B cell (primary cell): ENCODE results near the gene KTI12. TPM values are rescaled to one million over a fixed set of nuclear protein-coding genes. Genes with fewer than 3 reads are reported as not detected.

ENCODE experiments used
- ATAC-seq: fragments of 200-7000 bp; cut with Tn5 transposase; one replicate; pipeline ENCODE4 v1.10.0; 2021; ENCODE audit warnings: low read depth, mild to moderate bottlenecking, moderate number of reproducible peaks, moderate library complexity
- CTCF ChIA-PET: fragments of 350-600 bp; sonication (Branson Sonifier 250); formaldehyde crosslinking; loops from one replicate; lab custom pipeline; 2021; ENCODE audit warnings: antibody characterized with exemption, inconsistent platforms; lab: Charles Lee
- POLR2A ChIA-PET: fragments of 350-600 bp; sonication (Branson Sonifier 250); formaldehyde crosslinking; loops from one replicate; lab custom pipeline; 2021; ENCODE audit warnings: antibody characterized with exemption; lab: Charles Lee
- DNase-seq: peaks from one replicate; pipeline ENCODE4 v3.0.0; 2013
- H2AFZ ChIP-seq: 2 replicates; pipeline ENCODE4 v1.6.1; 2012; ENCODE audit warnings: mild to moderate bottlenecking, low read depth, low read length; ENCODE audit not compliant: insufficient read depth, poor library complexity, severe bottlenecking
- H3K27ac ChIP-seq, 2 donors: 1 replicate in 1 of 2; 2 replicates in 1 of 2; pipeline ENCODE4 v1.5.1; 2012 to 2013; ENCODE audit warnings: low read length in 2 of 2, mild to moderate bottlenecking in 2 of 2, moderate library complexity in 1 of 2
- H3K27me3 ChIP-seq, 4 experiments: fragments of 200-600 bp in 1 of 4; sonication (generic) in 1 of 4; replicated peaks in 1 of 4; 1 replicate in 2 of 4; 2 replicates in 2 of 4; pipeline versions ENCODE4 v1.6.1 to v1.7.0; 2013 to 2016; ENCODE audit warnings: low read length in 3 of 4, mild to moderate bottlenecking in 2 of 4, mixed read lengths in 1 of 4, moderate library complexity in 1 of 4; ENCODE audit not compliant: insufficient read depth in 4 of 4, control insufficient read depth in 3 of 4; ENCODE audit errors: control extremely low read depth in 1 of 4
- H3K36me3 ChIP-seq, 2 experiments: replicated peaks in 1 of 2; 1 replicate in 1 of 2; 2 replicates in 1 of 2; pipeline versions ENCODE4 v1.6.1 to v1.7.1; 2013; ENCODE audit warnings: low read length in 1 of 2; ENCODE audit not compliant: insufficient read depth in 2 of 2, control insufficient read depth in 1 of 2; ENCODE audit errors: control extremely low read depth in 1 of 2, extremely low read depth in 1 of 2
- H3K4me1 ChIP-seq, 2 donors: fragments of 200-600 bp in 1 of 2; sonication (generic) in 1 of 2; 1 replicate in 1 of 2; 2 replicates in 1 of 2; pipeline versions ENCODE4 v1.5.1 to v1.6.1; 2013 to 2017; ENCODE audit warnings: low read length in 2 of 2; ENCODE audit not compliant: control insufficient read depth in 2 of 2, insufficient read depth in 2 of 2
- H3K4me2 ChIP-seq: replicated peaks from 2 replicates; pipeline ENCODE3; 2012; ENCODE audit warnings: mild to moderate bottlenecking, low read depth, low read length; ENCODE audit not compliant: poor library complexity, severe bottlenecking
- H3K4me3 ChIP-seq, 5 experiments: fragments of 200-600 bp in 1 of 5; sonication (generic) in 1 of 5; 1 replicate in 3 of 5; 2 replicates in 2 of 5; pipeline versions ENCODE4 v1.5.1 to v1.7.0; 2011 to 2016; ENCODE audit warnings: low read length in 4 of 5, mild to moderate bottlenecking in 4 of 5, low read depth in 2 of 5, control low read depth in 1 of 5, moderate library complexity in 1 of 5; ENCODE audit not compliant: insufficient read depth in 1 of 5; ENCODE audit errors: control extremely low read depth in 1 of 5, extremely low read depth in 1 of 5
- H3K79me2 ChIP-seq: fragments of 200-600 bp; sonication (generic); one replicate; pipeline ENCODE4 v1.6.0; 2016; ENCODE audit warnings: low read length; ENCODE audit not compliant: control insufficient read depth, insufficient read depth
- H3K9ac ChIP-seq: fragments of 200-600 bp; sonication (generic); 2 replicates; pipeline ENCODE4 v1.6.1; 2017; ENCODE audit warnings: mild to moderate bottlenecking, low read length, moderate library complexity
- H3K9me3 ChIP-seq, 3 donors: one replicate each; pipeline versions ENCODE4 v1.6.1 to v1.7.1; 2013; ENCODE audit warnings: low read length in 2 of 3; ENCODE audit not compliant: control insufficient read depth in 2 of 3, insufficient read depth in 1 of 3; ENCODE audit errors: control extremely low read depth in 1 of 3
- H4K20me1 ChIP-seq: 2 replicates; pipeline ENCODE4 v1.6.0; 2012; ENCODE audit warnings: mild to moderate bottlenecking, low read length; ENCODE audit not compliant: insufficient read depth, control insufficient read depth, poor library complexity, severe bottlenecking
- H3K27ac Mint-ChIP-seq: one replicate; pipeline ENCODE4 v1.8.0; 2021; ENCODE audit warnings: mixed read lengths
- H3K27me3 Mint-ChIP-seq: one replicate; pipeline ENCODE4 v1.8.0; 2021; ENCODE audit warnings: mixed read lengths
- H3K4me1 Mint-ChIP-seq: one replicate; pipeline ENCODE4 v1.8.0; 2021; ENCODE audit warnings: mixed read lengths
- H3K4me3 Mint-ChIP-seq: one replicate; pipeline ENCODE4 v1.8.0; 2021; ENCODE audit warnings: mixed read lengths
- H3K9me3 Mint-ChIP-seq: one replicate; pipeline ENCODE4 v1.8.0; 2022; ENCODE audit warnings: mixed read lengths; ENCODE audit not compliant: insufficient read depth
- EZH2 ChIP-seq: IDR thresholded peaks from 2 replicates; pipeline ENCODE4 v1.6.1; 2012; ENCODE audit warnings: borderline replicate concordance, low read depth, mild to moderate bottlenecking, moderate library complexity, low read length; ENCODE audit not compliant: insufficient read depth, poor library complexity, severe bottlenecking
- WGBS: methylation state at CpG from one replicate; pipeline ENCODE4 v1.1.5; 2013; ENCODE audit warnings: missing lambda C conversion rate; ENCODE audit not compliant: insufficient coverage; 5-methylcytosine and 5-hydroxymethylcytosine counted together
- intact Hi-C: fragments of 100-400 bp; cut with micrococcal nuclease; formaldehyde crosslinking; loops from one replicate; pipeline ENCODE4 v1.10.0; 2022
- polyA plus RNA-seq: library from polyadenylated mRNA; depleted of rRNA; stranded (reverse); fragments of >200 nt; gene quantifications from 2 replicates; pipeline ENCODE4 v1.2.3, GENCODE V29; 2012
- total RNA-seq, 2 donors: library from RNA; stranded (reverse); fragments of 120-200 nt in 1 of 2; gene quantifications; 1 replicate in 1 of 2; 2 replicates in 1 of 2; pipeline versions ENCODE4 v1.2.3 to v1.2.4, GENCODE V29; 2013 to 2022
- TF ChIP-seq, protein P1 (sequence below): fragments of 200-600 bp; IDR thresholded peaks from one replicate; pipeline ENCODE4 v1.8.0; 2022; ENCODE audit warnings: antibody characterized with exemption, mild to moderate bottlenecking

Gene KTI12
- total and polyA plus RNA-seq, 2 donors (not counting 1 experiment from before 2014, with no cell fraction given) = 14.7 to 22.5 TPM

- H3K4me3 ChIP-seq = peak within 1 kb of the TSS; percentile 15 to 59 (median 47)
- no peaks in the 10 kb centered on the region for H3K36me3 ChIP-seq
- peaks cover 9 to 15% of the 10 kb centered on the region in 2 donors for H3K4me1 ChIP-seq
- no peak for TF ChIP-seq EZH2
- TF ChIP-seq, protein P1, sequence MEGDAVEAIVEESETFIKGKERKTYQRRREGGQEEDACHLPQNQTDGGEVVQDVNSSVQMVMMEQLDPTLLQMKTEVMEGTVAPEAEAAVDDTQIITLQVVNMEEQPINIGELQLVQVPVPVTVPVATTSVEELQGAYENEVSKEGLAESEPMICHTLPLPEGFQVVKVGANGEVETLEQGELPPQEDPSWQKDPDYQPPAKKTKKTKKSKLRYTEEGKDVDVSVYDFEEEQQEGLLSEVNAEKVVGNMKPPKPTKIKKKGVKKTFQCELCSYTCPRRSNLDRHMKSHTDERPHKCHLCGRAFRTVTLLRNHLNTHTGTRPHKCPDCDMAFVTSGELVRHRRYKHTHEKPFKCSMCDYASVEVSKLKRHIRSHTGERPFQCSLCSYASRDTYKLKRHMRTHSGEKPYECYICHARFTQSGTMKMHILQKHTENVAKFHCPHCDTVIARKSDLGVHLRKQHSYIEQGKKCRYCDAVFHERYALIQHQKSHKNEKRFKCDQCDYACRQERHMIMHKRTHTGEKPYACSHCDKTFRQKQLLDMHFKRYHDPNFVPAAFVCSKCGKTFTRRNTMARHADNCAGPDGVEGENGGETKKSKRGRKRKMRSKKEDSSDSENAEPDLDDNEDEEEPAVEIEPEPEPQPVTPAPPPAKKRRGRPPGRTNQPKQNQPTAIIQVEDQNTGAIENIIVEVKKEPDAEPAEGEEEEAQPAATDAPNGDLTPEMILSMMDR = no peak
- ChIA-PET POLR2A (no interaction called here), CTCF (interaction anchor here (0.7 to 1.2 kb wide), 2 partner anchors 9 to 423 kb away, joined by 3 read pairs; no protein-coding TSS in a partner anchor)
- H3K79me2 ChIP-seq = no peaks in the 10 kb centered on the region
- H3K27me3 ChIP-seq = peaks cover 0 to 41% (median 27%) of the 10 kb centered on the region in 4 experiments
- peak within 1 kb of the TSS; percentile 90 for H3K4me2 ChIP-seq
- no peak within 1 kb of the TSS for H3K27ac ChIP-seq
- intact Hi-C loops = no loop called here
- no peaks in the 10 kb centered on the region for H3K9me3 ChIP-seq
- Mint-ChIP-seq H3K27me3 (peaks cover 31% of the 10 kb centered on the region), H3K4me1 (peaks cover 12% of the 10 kb centered on the region), H3K4me3 (peak within 1 kb of the TSS; percentile 89), H3K9me3 (no peaks in the 10 kb centered on the region), H3K27ac (no peak within 1 kb of the TSS)
- no peaks in the 10 kb centered on the region for H4K20me1 ChIP-seq
- H3K9ac ChIP-seq = peak within 1 kb of the TSS; percentile 66
- under 1% methylated on average over 46 of the region's 46 CpGs for WGBS
- H2AFZ ChIP-seq = peak within 1 kb of the TSS; percentile 74
- DNase-seq (peak; percentile 70), ATAC-seq (peak; percentile 95)
These were observed 43.1 kb downstream of the KTI12 start, which contains the start of gene RAB3B for GRCh38 chr1:51990478-51990965. Gene RAB3B, minus strand, starts transcription at chr1:51990700. Its CDS starts 13,583 bp downstream, at chr1:51977117.
